ENCODE data around the gene ZNF787. TPM values are rescaled to one million over a fixed set of nuclear protein-coding genes. Genes with fewer than 3 reads are reported as not detected.

The ZNF787 gene
- total and polyA plus RNA-seq, 2 of the 13 experiments (the other 11 are each of a cell fraction or from before 2014, with no cell fraction given), result 15.1 to 42.8 TPM

DNA sequence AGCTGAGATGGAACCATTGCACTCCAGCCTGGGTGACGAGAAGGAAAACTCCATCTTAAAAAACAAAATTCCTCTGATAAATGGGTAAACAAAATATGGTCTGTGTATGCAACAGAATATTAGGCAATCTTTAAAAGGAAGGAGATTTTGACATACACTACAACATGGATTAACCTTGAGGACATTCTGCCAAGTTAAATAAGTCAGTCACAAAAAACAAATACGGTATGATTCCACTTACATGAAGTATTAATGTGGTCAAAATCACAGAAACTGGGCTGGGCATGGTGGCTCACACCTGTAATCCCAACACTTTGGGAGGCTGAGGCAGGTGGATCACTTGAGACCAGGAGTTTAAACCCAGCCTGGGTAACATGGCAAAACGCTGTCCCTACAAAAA lies 17.0 kb upstream of the ZNF787 start (continued):
- TF ChIP-seq, protein P1, sequence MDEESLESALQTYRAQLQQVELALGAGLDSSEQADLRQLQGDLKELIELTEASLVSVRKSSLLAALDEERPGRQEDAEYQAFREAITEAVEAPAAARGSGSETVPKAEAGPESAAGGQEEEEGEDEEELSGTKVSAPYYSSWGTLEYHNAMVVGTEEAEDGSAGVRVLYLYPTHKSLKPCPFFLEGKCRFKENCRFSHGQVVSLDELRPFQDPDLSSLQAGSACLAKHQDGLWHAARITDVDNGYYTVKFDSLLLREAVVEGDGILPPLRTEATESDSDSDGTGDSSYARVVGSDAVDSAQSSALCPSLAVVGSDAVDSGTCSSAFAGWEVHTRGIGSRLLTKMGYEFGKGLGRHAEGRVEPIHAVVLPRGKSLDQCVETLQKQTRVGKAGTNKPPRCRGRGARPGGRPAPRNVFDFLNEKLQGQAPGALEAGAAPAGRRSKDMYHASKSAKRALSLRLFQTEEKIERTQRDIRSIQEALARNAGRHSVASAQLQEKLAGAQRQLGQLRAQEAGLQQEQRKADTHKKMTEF (CRISPR knock-in tag; IDR thresholded peaks at IDR 0.05), result 0 out of 2 replicates have a peak, but pooled peaks have one; percentile 27
- TF ChIP-seq SOX13 (IDR thresholded peaks at IDR 0.05) (no peak), SOX13 (CRISPR knock-in tag; conservative IDR thresholded peaks at IDR 0.05 in 1 of 2, IDR thresholded peaks at IDR 0.05 in 1 of 2) (peak in 1 of 2 experiments; percentile 52; a peak in 1 of 4 replicates), PHF8 (CRISPR knock-in tag; IDR thresholded peaks at IDR 0.05) (no peak), CEBPB (IDR thresholded peaks at IDR 0.05; ENCODE audit: borderline replicate concordance, low read depth, low read length) (peak; percentile 85), CEBPG (CRISPR knock-in tag; IDR thresholded peaks at IDR 0.05) (peak; percentile 77), ZNF598 (CRISPR knock-in tag; IDR thresholded peaks at IDR 0.05; ENCODE audit: borderline replicate concordance) (no peak), NFIC (IDR thresholded peaks at IDR 0.05; ENCODE audit: low read length) (peak; percentile 38; the same call in 1 of the 2 replicates), ZNF776 (CRISPR knock-in tag; IDR thresholded peaks at IDR 0.05) (no peak), KLF15 (CRISPR knock-in tag; IDR thresholded peaks at IDR 0.05; ENCODE audit: borderline replicate concordance) (no peak), NCOA5 (CRISPR knock-in tag; IDR thresholded peaks at IDR 0.05) (no peak), SAP130 (CRISPR knock-in tag; IDR thresholded peaks at IDR 0.05; ENCODE audit: low read depth) (peak; percentile 39), NCOA2 (CRISPR knock-in tag; IDR thresholded peaks at IDR 0.05) (peak; percentile 83), ELF4 (CRISPR knock-in tag; IDR thresholded peaks at IDR 0.05; ENCODE audit: borderline replicate concordance) (no peak), ISL2 (CRISPR knock-in tag; IDR thresholded peaks at IDR 0.05) (0 out of 2 replicates have a peak, but pooled peaks have one; percentile 23), SOX5 (CRISPR knock-in tag; IDR thresholded peaks at IDR 0.05; ENCODE audit: borderline replicate concordance) (peak; percentile 40; the same call in 1 of the 2 replicates), ZNF777 (CRISPR knock-in tag; IDR thresholded peaks at IDR 0.05) (no peak), HNF4A (CRISPR knock-in tag; IDR thresholded peaks at IDR 0.05) (peak; percentile 24; the same call in 1 of the 2 replicates), SOX6 (IDR thresholded peaks at IDR 0.05) (no peak), SOX6 (CRISPR knock-in tag; IDR thresholded peaks at IDR 0.05) (peak; percentile 15; the same call in 1 of the 2 replicates), MED1 (CRISPR knock-in tag; IDR thresholded peaks at IDR 0.05) (peak; percentile 39; the same call in 1 of the 2 replicates), ZSCAN9 (CRISPR knock-in tag; IDR thresholded peaks at IDR 0.05; ENCODE audit: borderline replicate concordance) (0 out of 2 replicates have a peak, but pooled peaks have one; percentile 32), THAP11 (CRISPR knock-in tag; IDR thresholded peaks at IDR 0.05) (peak; percentile 69), GATAD2A (CRISPR knock-in tag; IDR thresholded peaks at IDR 0.05) (peak; percentile 81)
- TF ChIP-seq, protein P2, sequence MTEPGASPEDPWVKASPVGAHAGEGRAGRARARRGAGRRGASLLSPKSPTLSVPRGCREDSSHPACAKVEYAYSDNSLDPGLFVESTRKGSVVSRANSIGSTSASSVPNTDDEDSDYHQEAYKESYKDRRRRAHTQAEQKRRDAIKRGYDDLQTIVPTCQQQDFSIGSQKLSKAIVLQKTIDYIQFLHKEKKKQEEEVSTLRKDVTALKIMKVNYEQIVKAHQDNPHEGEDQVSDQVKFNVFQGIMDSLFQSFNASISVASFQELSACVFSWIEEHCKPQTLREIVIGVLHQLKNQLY (CRISPR knock-in tag; IDR thresholded peaks at IDR 0.05), result no peak
- TF ChIP-seq, protein P3, sequence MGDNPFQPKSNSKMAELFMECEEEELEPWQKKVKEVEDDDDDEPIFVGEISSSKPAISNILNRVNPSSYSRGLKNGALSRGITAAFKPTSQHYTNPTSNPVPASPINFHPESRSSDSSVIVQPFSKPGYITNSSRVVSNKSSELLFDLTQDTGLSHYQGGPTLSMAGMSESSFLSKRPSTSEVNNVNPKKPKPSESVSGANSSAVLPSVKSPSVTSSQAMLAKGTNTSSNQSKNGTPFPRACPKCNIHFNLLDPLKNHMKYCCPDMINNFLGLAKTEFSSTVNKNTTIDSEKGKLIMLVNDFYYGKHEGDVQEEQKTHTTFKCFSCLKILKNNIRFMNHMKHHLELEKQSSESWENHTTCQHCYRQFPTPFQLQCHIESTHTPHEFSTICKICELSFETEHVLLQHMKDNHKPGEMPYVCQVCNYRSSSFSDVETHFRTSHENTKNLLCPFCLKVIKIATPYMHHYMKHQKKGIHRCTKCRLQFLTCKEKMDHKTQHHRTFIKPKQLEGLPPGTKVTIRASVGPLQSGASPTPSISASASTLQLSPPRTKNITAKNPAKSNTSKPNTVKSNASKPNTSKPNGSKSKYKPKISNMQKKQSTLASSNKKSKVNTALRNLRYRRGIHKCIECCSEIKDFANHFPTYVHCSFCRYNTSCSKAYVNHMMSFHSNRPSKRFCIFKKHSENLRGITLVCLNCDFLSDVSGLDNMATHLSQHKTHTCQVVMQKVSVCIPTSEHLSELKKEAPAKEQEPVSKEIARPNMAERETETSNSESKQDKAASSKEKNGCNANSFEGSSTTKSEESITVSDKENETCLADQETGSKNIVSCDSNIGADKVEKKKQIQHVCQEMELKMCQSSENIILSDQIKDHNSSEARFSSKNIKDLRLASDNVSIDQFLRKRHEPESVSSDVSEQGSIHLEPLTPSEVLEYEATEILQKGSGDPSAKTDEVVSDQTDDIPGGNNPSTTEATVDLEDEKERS (CRISPR knock-in tag; IDR thresholded peaks at IDR 0.05), result no peak
- TF ChIP-seq, protein P4, sequence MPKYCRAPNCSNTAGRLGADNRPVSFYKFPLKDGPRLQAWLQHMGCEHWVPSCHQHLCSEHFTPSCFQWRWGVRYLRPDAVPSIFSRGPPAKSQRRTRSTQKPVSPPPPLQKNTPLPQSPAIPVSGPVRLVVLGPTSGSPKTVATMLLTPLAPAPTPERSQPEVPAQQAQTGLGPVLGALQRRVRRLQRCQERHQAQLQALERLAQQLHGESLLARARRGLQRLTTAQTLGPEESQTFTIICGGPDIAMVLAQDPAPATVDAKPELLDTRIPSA (CRISPR knock-in tag; IDR thresholded peaks at IDR 0.05; ENCODE audit: borderline replicate concordance), result no peak

Data from HepG2 (cell line).